ENCODE results near the gene TROAP.
A peak's percentile ranks its signal among the peaks of the same experiment; 100 is the strongest.

TROAP gene

DNA sequence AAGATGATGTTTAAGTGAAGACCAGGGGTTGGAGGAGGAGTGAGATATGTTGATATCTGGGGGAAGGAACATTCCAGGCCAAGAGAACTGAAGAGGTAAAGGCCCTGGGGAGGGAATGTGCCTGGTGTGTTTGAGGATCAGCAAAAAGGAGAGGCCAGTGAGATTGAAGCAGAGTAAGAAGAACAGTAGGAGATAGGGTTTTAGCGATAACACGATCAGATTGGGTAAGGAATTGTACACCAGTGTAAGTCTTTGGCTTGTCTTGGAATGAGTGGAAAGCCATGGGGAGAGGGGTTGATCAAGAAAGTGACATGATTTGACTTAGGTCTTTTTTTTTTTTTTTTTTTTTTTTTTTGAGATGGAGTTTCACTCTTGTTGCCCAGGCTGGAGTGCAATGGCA is 4.8 kb downstream of the TROAP start:
- POLR2A ChIA-PET (ENCODE audit: low non-redundant PET), result no interaction called here
- H3K27ac ChIP-seq, result no peak overlapping the region
- CTCF ChIA-PET, result no interaction called here
- no peak for DNase-seq (ENCODE audit: low spot score)
- TF ChIP-seq CTCF (conservative IDR thresholded peaks at IDR 0.05; ENCODE audit: low read depth), result no peak

GRCh38 chr12:49328816-49329215 is 5.8 kb downstream of the TROAP start:
- no peak for TF ChIP-seq CTCF (conservative IDR thresholded peaks at IDR 0.05; ENCODE audit: low read depth)
- ChIA-PET POLR2A (ENCODE audit: low non-redundant PET) (no interaction called here), CTCF (interaction anchor here (0.6 to 1.3 kb wide), 2 partner anchors 32 to 155 kb away, joined by 3 read pairs; no protein-coding TSS in a partner anchor)
- DNase-seq (ENCODE audit: low spot score), result no peak
- no peak overlapping the region for H3K27ac ChIP-seq

DNA sequence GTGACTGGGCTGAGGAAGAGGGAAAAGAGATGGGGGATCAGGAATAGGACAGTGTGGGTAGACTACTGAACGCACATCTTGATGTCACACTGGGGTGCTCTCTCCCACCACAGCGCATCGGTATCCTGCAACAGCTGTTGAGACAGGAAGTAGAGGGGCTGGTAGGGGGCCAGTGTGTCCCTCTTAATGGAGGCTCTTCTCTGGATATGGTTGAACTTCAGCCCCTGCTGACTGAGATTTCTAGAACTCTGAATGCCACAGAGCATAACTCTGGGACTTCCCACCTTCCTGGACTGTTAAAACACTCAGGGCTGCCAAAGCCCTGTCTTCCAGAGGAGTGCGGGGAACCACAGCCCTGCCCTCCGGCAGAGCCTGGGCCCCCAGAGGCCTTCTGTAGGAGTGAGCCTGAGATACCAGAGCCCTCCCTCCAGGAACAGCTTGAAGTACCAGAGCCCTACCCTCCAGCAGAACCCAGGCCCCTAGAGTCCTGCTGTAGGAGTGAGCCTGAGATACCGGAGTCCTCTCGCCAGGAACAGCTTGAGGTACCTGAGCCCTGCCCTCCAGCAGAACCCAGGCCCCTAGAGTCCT is 7.1 kb downstream of the TROAP start:
- CTCF ChIA-PET, result interaction anchor here (0.6 to 2.1 kb wide), 3 partner anchors 17 to 183 kb away, joined by 3 to 18 read pairs (median 3); partner anchors contain the start of gene DNAJC22
- DNase-seq (ENCODE audit: low spot score), result no peak
- H3K27ac ChIP-seq, result peak overlapping the region; percentile 54; the same call in 1 of the 2 replicates
- POLR2A ChIA-PET (ENCODE audit: low non-redundant PET), result no interaction called here
- no peak for TF ChIP-seq CTCF (conservative IDR thresholded peaks at IDR 0.05; ENCODE audit: low read depth)

DNA sequence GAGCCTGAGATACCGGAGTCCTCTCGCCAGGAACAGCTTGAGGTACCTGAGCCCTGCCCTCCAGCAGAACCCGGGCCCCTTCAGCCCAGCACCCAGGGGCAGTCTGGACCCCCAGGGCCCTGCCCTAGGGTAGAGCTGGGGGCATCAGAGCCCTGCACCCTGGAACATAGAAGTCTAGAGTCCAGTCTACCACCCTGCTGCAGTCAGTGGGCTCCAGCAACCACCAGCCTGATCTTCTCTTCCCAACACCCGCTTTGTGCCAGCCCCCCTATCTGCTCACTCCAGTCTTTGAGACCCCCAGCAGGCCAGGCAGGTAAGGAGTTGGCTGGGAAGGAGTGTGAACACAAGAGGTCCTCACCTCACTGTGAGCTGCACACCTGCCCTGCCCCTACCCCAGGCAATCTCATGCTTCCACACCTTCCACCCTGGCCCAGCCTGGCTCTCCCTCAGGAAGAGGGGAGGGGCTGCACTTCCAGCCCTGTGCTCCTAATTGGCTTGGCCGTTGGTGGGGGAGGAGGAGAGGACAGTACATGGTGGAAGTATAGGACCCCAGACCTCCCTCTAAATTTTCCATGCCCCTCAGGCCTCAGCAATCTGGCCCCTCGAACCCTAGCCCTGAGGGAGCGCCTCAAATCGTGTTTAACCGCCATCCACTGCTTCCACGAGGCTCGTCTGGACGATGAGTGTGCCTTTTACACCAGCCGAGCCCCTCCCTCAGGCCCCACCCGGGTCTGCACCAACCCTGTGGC is 7.8 kb downstream of the TROAP start:
- H3K27ac ChIP-seq, result peak overlapping the region; percentile 54
- POLR2A ChIA-PET (ENCODE audit: low non-redundant PET), result no interaction called here
- CTCF ChIA-PET, result interaction anchor here (0.5 to 2.6 kb wide), 11 partner anchors 8 to 259 kb away, joined by 3 to 30 read pairs (median 7); partner anchors contain the start of genes DNAJC22, PRPH and TROAP
- no peak for DNase-seq (ENCODE audit: low spot score)
- no peak for TF ChIP-seq CTCF (conservative IDR thresholded peaks at IDR 0.05; ENCODE audit: low read depth)

GRCh38 chr12:49331380-49332222 is 8.5 kb downstream of the TROAP start:
- TF ChIP-seq CTCF (conservative IDR thresholded peaks at IDR 0.05; ENCODE audit: low read depth), result peak; percentile 85
- ChIA-PET POLR2A (ENCODE audit: low non-redundant PET) (interaction anchor here (0.7 kb wide), 1 partner anchor 36 kb away, joined by 3 read pairs; the partner anchor contains the start of gene SPATS2), CTCF (interaction anchor here (0.5 to 2.6 kb wide), 19 partner anchors 9 to 372 kb away, joined by 3 to 30 read pairs (median 4); partner anchors contain the start of genes DNAJC22, PRPH and TROAP)
- H3K27ac ChIP-seq, result peak overlapping the region; percentile 54
- peak; percentile 72 for DNase-seq (ENCODE audit: low spot score)

DNA sequence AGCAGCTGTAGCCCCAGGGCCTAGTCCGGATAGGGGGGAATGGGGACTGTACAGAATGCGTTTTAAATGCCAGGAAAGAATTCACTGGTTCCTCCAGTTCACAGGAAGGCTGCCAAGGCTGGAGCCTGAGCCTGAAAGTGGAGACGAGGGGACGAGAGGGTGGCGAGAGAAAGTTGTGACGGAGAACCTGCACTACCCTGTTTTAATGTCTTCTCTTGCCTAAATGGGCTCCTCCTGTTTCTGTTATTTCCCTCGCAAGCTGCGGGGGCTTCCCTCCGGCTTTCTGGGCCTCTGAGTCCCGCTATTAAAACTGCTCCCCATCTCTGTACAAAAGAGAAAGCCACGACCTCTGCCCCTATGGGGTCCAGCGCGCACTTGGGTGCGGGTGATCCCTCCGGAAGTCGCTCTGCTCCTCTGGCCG is 9.4 kb downstream of the TROAP start:
- ChIA-PET CTCF (interaction anchor here (0.6 to 2.6 kb wide), 14 partner anchors 9 to 371 kb away, joined by 3 to 30 read pairs (median 4); partner anchors contain the start of genes DNAJC22 and TROAP), POLR2A (ENCODE audit: low non-redundant PET) (no interaction called here)
- DNase-seq (ENCODE audit: low spot score), result no peak
- peak overlapping the region; percentile 54 for H3K27ac ChIP-seq
- no peak for TF ChIP-seq CTCF (conservative IDR thresholded peaks at IDR 0.05; ENCODE audit: low read depth)
